Type B pancreatic cell (in vitro differentiated cells): Measurements from ENCODE around the gene RNF135. TPM values are rescaled to one million over a fixed set of nuclear protein-coding genes. Genes with fewer than 3 reads are reported as not detected.

Source experiments
- DNase-seq: peaks from one replicate; pipeline ENCODE4 v3.0.0; 2021; ENCODE audit warnings: mixed read lengths; ENCODE audit not compliant: unreplicated experiment; ENCODE audit errors: extremely low spot score
- H3K27ac Mint-ChIP-seq: 2 replicates; pipeline ENCODE4 v1.8.0; 2021; ENCODE audit warnings: mild to moderate bottlenecking, mixed read lengths
- H3K27me3 Mint-ChIP-seq: 2 replicates; pipeline ENCODE4 v1.8.0; 2021; ENCODE audit warnings: mixed read lengths
- H3K36me3 Mint-ChIP-seq: 2 replicates; pipeline ENCODE4 v1.8.0; 2021; ENCODE audit warnings: mixed read lengths
- H3K4me1 Mint-ChIP-seq: one replicate; pipeline ENCODE4 v1.8.0; 2021; ENCODE audit warnings: mixed read lengths; ENCODE audit not compliant: unreplicated experiment
- H3K4me3 Mint-ChIP-seq: 2 replicates; pipeline ENCODE4 v1.8.0; 2021; ENCODE audit warnings: mild to moderate bottlenecking, mixed read lengths
- H3K9me3 Mint-ChIP-seq: 2 replicates; pipeline ENCODE4 v1.8.0; 2021; ENCODE audit warnings: mixed read lengths
- total RNA-seq: library from RNA; stranded (reverse); gene quantifications from 2 replicates; pipeline ENCODE4 v1.2.1, GENCODE V29; 2021; ENCODE audit warnings: low replicate concordance
- TF ChIP-seq, protein P1 (sequence below): fragments of 200-600 bp; sonication (generic); conservative IDR thresholded peaks from 2 replicates; pipeline ENCODE4 v1.5.0; 2021; ENCODE audit warnings: antibody characterized with exemption, mild to moderate bottlenecking

Gene RNF135
- total RNA-seq, 1 donor from 2014 or later, result 8.8 TPM

DNA sequence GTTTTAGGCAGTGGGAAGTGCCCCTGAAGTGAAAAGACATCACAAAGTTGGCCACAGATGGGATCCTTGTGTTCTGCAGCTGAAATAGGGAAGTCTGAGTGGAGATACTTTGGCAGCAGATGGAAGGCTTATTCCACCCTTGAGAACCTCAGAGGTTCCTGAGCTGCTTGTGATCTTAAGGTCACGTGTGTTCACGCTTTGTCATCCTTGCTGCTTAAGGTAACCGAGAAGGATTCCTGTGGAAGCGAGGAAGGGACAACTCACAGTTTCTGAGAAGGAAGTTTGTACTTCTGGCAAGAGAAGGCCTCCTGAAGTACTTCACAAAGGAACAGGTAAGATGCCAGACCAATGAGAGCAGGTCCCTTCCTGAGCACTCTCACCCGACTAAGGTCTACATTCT lies 36.9 kb upstream of the RNF135 start:
- H3K36me3 Mint-ChIP-seq, result no peaks in the 10 kb centered on the region
- H3K27ac Mint-ChIP-seq, result no peak overlapping the region
- DNase-seq, result no peak
- H3K27me3 Mint-ChIP-seq, result peaks cover 11% of the 10 kb centered on the region
- H3K4me1 Mint-ChIP-seq, result no peaks in the 10 kb centered on the region
- TF ChIP-seq, protein P1, sequence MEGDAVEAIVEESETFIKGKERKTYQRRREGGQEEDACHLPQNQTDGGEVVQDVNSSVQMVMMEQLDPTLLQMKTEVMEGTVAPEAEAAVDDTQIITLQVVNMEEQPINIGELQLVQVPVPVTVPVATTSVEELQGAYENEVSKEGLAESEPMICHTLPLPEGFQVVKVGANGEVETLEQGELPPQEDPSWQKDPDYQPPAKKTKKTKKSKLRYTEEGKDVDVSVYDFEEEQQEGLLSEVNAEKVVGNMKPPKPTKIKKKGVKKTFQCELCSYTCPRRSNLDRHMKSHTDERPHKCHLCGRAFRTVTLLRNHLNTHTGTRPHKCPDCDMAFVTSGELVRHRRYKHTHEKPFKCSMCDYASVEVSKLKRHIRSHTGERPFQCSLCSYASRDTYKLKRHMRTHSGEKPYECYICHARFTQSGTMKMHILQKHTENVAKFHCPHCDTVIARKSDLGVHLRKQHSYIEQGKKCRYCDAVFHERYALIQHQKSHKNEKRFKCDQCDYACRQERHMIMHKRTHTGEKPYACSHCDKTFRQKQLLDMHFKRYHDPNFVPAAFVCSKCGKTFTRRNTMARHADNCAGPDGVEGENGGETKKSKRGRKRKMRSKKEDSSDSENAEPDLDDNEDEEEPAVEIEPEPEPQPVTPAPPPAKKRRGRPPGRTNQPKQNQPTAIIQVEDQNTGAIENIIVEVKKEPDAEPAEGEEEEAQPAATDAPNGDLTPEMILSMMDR, result no peak
- H3K9me3 Mint-ChIP-seq, result no peaks in the 10 kb centered on the region
- no peak overlapping the region for H3K4me3 Mint-ChIP-seq

DNA sequence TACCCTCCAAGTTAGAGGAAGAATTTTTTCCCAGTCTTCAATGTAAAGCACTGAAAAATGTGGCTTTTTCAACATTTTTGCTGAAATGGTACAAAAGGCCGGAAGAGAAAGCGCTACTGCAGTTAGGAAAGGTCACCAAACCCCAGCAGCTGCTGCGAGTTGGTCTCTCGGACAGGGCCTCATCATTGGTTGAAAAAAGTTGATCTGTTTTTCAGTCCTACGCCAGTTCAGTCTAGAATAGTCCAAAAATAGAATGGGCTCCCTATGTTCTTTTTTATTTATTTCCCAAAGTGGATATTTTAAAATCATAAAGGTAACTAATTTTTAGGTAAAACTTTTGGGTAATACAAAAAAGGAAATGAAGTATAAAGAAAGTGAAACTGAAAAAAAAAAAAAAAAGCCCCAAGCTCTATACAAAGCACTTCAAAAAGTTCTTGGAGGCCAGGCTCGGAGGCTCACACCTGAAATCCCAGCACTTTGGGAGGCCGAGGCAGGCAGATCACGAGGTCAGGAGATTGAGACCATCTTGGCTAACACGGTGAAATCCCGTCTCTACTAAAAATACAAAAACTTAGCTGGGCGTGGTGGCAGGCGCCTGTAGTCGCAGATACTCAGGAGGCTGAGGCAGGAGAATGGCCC lies 31.7 kb upstream of the RNF135 start:
- Mint-ChIP-seq H3K4me1 (no peaks in the 10 kb centered on the region), H3K9me3 (no peaks in the 10 kb centered on the region), H3K27me3 (peaks cover 4% of the 10 kb centered on the region), H3K4me3 (no peak overlapping the region), H3K36me3 (no peaks in the 10 kb centered on the region), H3K27ac (no peak overlapping the region)
- TF ChIP-seq, protein P1, result no peak
- DNase-seq, result no peak

DNA sequence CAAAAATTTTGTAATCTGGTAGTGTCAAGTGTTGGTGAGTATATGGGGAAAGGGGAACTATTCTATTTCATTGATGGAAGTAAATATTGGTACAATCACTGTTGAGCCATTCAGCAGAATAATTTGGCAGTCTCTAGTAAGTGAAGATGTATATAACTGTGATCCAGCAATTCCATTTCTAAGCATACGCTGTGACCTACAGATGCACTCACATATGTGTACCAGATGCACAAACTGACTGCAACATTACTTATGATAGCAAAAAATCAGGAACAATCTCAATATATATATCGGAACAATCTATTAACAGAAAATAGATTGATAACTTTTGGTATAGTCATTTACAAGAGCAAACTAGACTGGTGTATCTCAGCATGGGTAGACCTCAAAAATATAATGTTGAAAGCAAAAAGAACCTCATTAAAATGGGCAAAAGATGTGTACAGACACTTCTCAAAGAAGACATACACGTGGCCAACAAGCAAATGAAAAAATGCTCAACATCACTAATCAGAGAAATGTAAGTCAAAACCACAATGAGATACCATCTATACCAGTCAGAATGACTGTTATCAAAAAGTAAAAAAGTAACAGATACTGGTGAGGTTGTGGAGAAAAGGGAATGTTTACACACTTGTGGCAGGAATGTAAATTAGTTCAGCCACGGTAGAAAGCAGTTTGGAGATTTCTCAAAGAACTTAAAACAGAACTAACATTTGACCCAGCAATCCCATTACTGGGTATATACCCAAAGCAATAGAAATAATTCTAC lies 28.3 kb upstream of the RNF135 start:
- Mint-ChIP-seq H3K9me3 (no peaks in the 10 kb centered on the region), H3K27ac (no peak overlapping the region), H3K4me3 (no peak overlapping the region), H3K36me3 (no peaks in the 10 kb centered on the region), H3K4me1 (no peaks in the 10 kb centered on the region), H3K27me3 (no peaks in the 10 kb centered on the region)
- DNase-seq, result no peak
- TF ChIP-seq, protein P1, result no peak

DNA sequence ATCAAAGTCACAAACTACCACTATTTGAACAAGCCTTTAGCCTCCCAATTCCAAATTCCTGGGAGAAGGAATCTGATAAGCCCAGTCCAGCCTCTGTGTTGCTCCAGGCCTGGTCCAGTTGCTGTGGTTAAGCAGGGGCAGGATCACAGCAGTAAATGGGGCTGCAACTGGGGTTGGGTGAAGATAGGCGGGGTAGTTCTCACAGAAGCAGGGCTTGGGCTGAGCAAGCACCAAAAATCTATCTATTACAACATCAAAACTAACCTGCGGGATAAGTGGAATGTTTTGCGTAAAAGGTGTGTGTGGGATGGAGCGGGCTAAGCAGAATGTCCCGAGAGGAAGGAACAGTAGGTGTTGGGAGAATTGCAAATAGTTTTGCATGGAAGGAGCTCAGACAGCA lies 23.0 kb upstream of the RNF135 start:
- H3K27ac Mint-ChIP-seq, result no peak overlapping the region
- H3K4me1 Mint-ChIP-seq, result no peaks in the 10 kb centered on the region
- no peak overlapping the region for H3K4me3 Mint-ChIP-seq
- DNase-seq, result no peak
- no peaks in the 10 kb centered on the region for H3K9me3 Mint-ChIP-seq
- TF ChIP-seq, protein P1, result no peak
- H3K36me3 Mint-ChIP-seq, result no peaks in the 10 kb centered on the region
- H3K27me3 Mint-ChIP-seq, result no peaks in the 10 kb centered on the region

DNA sequence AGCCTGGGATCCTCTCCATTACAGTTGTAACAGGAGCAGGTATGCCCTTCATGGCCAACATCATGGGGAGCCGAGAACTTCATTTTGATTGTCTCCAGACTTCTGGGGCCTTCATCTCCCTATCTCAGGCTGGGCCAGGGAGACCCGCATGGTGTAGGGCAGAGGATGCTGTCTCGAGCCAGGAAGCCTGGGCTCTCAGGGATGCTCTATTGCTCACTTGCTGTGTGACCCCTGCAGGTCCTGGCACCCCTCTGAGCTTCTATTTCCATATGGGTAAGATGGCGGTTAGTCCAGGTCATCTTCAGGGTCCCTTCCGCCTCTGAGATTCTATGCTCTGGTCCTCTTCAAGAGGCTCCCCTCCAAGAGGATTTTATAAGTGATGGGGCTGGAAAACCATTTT lies 20.6 kb upstream of the RNF135 start:
- no peak for DNase-seq
- Mint-ChIP-seq H3K36me3 (no peaks in the 10 kb centered on the region), H3K27ac (no peak overlapping the region), H3K9me3 (no peaks in the 10 kb centered on the region), H3K4me1 (no peaks in the 10 kb centered on the region), H3K27me3 (no peaks in the 10 kb centered on the region), H3K4me3 (no peak overlapping the region)
- TF ChIP-seq, protein P1, result no peak
